ENCODE measurements around the gene ITPRIPL2. TPM values are rescaled to one million over a fixed set of nuclear protein-coding genes. Genes with fewer than 3 reads are reported as not detected.

The ITPRIPL2 gene
- total RNA-seq, 1 donor from 2014 or later, result 39.2 TPM

- Mint-ChIP-seq H3K9me3 (peaks cover under 1% of the 10 kb centered on the region), H3K4me3 (no peak overlapping the region), H3K36me3 (no peaks in the 10 kb centered on the region), H3K4me1 (peaks cover 8% of the 10 kb centered on the region), H3K27me3 (ENCODE audit: low read depth) (no peaks in the 10 kb centered on the region), H3K27ac (no peak overlapping the region)
- no peak for TF ChIP-seq CTCF (IDR thresholded peaks at IDR 0.05; ENCODE audit: unreplicated experiment)
- no peak for DNase-seq (ENCODE audit: low spot score in 2 of 2, unreplicated experiment in 2 of 2)
Measured at GRCh38 chr16:19105131-19105530, 8.6 kb upstream of the ITPRIPL2 start.

- Mint-ChIP-seq H3K27ac (no peak overlapping the region), H3K9me3 (no peaks in the 10 kb centered on the region), H3K36me3 (no peaks in the 10 kb centered on the region), H3K27me3 (ENCODE audit: low read depth) (no peaks in the 10 kb centered on the region), H3K4me1 (peaks cover 8% of the 10 kb centered on the region), H3K4me3 (no peak overlapping the region)
- DNase-seq (ENCODE audit: low spot score in 2 of 2, unreplicated experiment in 2 of 2), result no peak
- no peak for TF ChIP-seq CTCF (IDR thresholded peaks at IDR 0.05; ENCODE audit: unreplicated experiment)
Measured at GRCh38 chr16:19105891-19106624, 7.7 kb upstream of the ITPRIPL2 start.

GRCh38 chr16:19106625-19107020, 7.1 kb upstream of the ITPRIPL2 start:
- Mint-ChIP-seq H3K9me3 (no peaks in the 10 kb centered on the region), H3K27me3 (ENCODE audit: low read depth) (no peaks in the 10 kb centered on the region), H3K36me3 (no peaks in the 10 kb centered on the region), H3K4me1 (peaks cover 8% of the 10 kb centered on the region), H3K4me3 (no peak overlapping the region), H3K27ac (no peak overlapping the region)
- TF ChIP-seq CTCF (IDR thresholded peaks at IDR 0.05; ENCODE audit: unreplicated experiment), result no peak
- DNase-seq (ENCODE audit: low spot score in 2 of 2, unreplicated experiment in 2 of 2), result no peak

- Mint-ChIP-seq H3K36me3 (no peaks in the 10 kb centered on the region), H3K4me1 (peaks cover 13% of the 10 kb centered on the region)
Measured at GRCh38 chr16:19108409-19109287, 5.1 kb upstream of the ITPRIPL2 start.

GRCh38 chr16:19109288-19109664, 4.5 kb upstream of the ITPRIPL2 start:
- no peak overlapping the region for H3K4me3 Mint-ChIP-seq
- H3K27ac Mint-ChIP-seq, result no peak overlapping the region
- peaks cover 13% of the 10 kb centered on the region for H3K4me1 Mint-ChIP-seq
- no peak for DNase-seq (ENCODE audit: low spot score in 2 of 2, unreplicated experiment in 2 of 2)
- no peaks in the 10 kb centered on the region for H3K27me3 Mint-ChIP-seq (ENCODE audit: low read depth)
- TF ChIP-seq CTCF (IDR thresholded peaks at IDR 0.05; ENCODE audit: unreplicated experiment), result no peak
- no peaks in the 10 kb centered on the region for H3K36me3 Mint-ChIP-seq
- no peaks in the 10 kb centered on the region for H3K9me3 Mint-ChIP-seq

More at GRCh38 chr16:19108409-19109287, 5.1 kb upstream of the ITPRIPL2 start:
- DNase-seq (ENCODE audit: low spot score in 2 of 2, unreplicated experiment in 2 of 2), result no peak
- TF ChIP-seq CTCF (IDR thresholded peaks at IDR 0.05; ENCODE audit: unreplicated experiment), result no peak
- no peaks in the 10 kb centered on the region for H3K9me3 Mint-ChIP-seq
- H3K27me3 Mint-ChIP-seq (ENCODE audit: low read depth), result no peaks in the 10 kb centered on the region
- no peak overlapping the region for H3K27ac Mint-ChIP-seq
- no peak overlapping the region for H3K4me3 Mint-ChIP-seq
